ENCODE data around the gene C1QL3.
A peak's percentile ranks its signal among the peaks of the same experiment; 100 is the strongest.

The C1QL3 gene

GRCh38 chr10:16529853-16530252, 8.2 kb upstream of the C1QL3 start:
- Histone ChIP-seq H3K36me3 (ENCODE audit: insufficient read depth, low read depth, low read length) (no peaks in the 10 kb centered on the region), H3K4me1 (ENCODE audit: insufficient read depth, low read length) (peaks cover 8% of the 10 kb centered on the region; the same call in 1 of the 2 replicates), H3K4me3 (ENCODE audit: low read length) (no peak overlapping the region), H3K9ac (ENCODE audit: low read depth, low read length) (no peak overlapping the region), H3K9me3 (ENCODE audit: insufficient read depth, low read depth, low read length) (no peaks in the 10 kb centered on the region), H3K27me3 (ENCODE audit: insufficient read depth, low read length) (peaks cover 21% of the 10 kb centered on the region; the same call in 1 of the 2 replicates), H3K27ac (ENCODE audit: low read length) (no peak overlapping the region)

- no peak overlapping the region for H3K27ac ChIP-seq (ENCODE audit: low read length)
- no peaks in the 10 kb centered on the region for H3K36me3 ChIP-seq (ENCODE audit: insufficient read depth, low read depth, low read length)
- H3K9me3 ChIP-seq (ENCODE audit: insufficient read depth, low read depth, low read length), result no peaks in the 10 kb centered on the region
- peak overlapping the region; percentile 5; the same call in 1 of the 2 replicates for H3K4me3 ChIP-seq (ENCODE audit: low read length)
- H3K4me1 ChIP-seq (ENCODE audit: insufficient read depth, low read length), result peaks cover 8% of the 10 kb centered on the region; the same call in 1 of the 2 replicates
- peaks cover 45% of the 10 kb centered on the region for H3K27me3 ChIP-seq (ENCODE audit: insufficient read depth, low read length)
- H3K9ac ChIP-seq (ENCODE audit: low read depth, low read length), result no peak overlapping the region
These were observed 5.8 kb upstream of the C1QL3 start for GRCh38 chr10:16527452-16527851.

GRCh38 chr10:16520900-16521299, 779 bp downstream of the C1QL3 start:
- H3K4me3 ChIP-seq (ENCODE audit: low read length), result peak overlapping the region; percentile 72; the same call in 1 of the 2 replicates
- no peak overlapping the region for H3K9ac ChIP-seq (ENCODE audit: low read depth, low read length)
- H3K9me3 ChIP-seq (ENCODE audit: insufficient read depth, low read depth, low read length), result no peaks in the 10 kb centered on the region
- H3K36me3 ChIP-seq (ENCODE audit: insufficient read depth, low read depth, low read length), result no peaks in the 10 kb centered on the region
- peaks cover 9% of the 10 kb centered on the region; the same call in 1 of the 2 replicates for H3K4me1 ChIP-seq (ENCODE audit: insufficient read depth, low read length)
- no peak overlapping the region for H3K27ac ChIP-seq (ENCODE audit: low read length)
- H3K27me3 ChIP-seq (ENCODE audit: insufficient read depth, low read length), result peaks cover 87% of the 10 kb centered on the region

- H3K9me3 ChIP-seq (ENCODE audit: insufficient read depth, low read depth, low read length), result no peaks in the 10 kb centered on the region
- no peak overlapping the region for H3K27ac ChIP-seq (ENCODE audit: low read length)
- H3K4me3 ChIP-seq (ENCODE audit: low read length), result peak overlapping the region; percentile 72
- H3K4me1 ChIP-seq (ENCODE audit: insufficient read depth, low read length), result peaks cover 9% of the 10 kb centered on the region; the same call in 1 of the 2 replicates
- H3K27me3 ChIP-seq (ENCODE audit: insufficient read depth, low read length), result peaks cover 80% of the 10 kb centered on the region
- H3K9ac ChIP-seq (ENCODE audit: low read depth, low read length), result peak overlapping the region; percentile 51; the same call in 1 of the 2 replicates
- no peaks in the 10 kb centered on the region for H3K36me3 ChIP-seq (ENCODE audit: insufficient read depth, low read depth, low read length)
These were observed 1.5 kb downstream of the C1QL3 start for GRCh38 chr10:16519908-16520861.

- H3K27me3 ChIP-seq (ENCODE audit: insufficient read depth, low read length), result peaks cover 72% of the 10 kb centered on the region
- peak overlapping the region; percentile 72 for H3K4me3 ChIP-seq (ENCODE audit: low read length)
- peak overlapping the region; percentile 51; the same call in 1 of the 2 replicates for H3K9ac ChIP-seq (ENCODE audit: low read depth, low read length)
- no peak overlapping the region for H3K27ac ChIP-seq (ENCODE audit: low read length)
- H3K36me3 ChIP-seq (ENCODE audit: insufficient read depth, low read depth, low read length), result no peaks in the 10 kb centered on the region
- H3K9me3 ChIP-seq (ENCODE audit: insufficient read depth, low read depth, low read length), result no peaks in the 10 kb centered on the region
- H3K4me1 ChIP-seq (ENCODE audit: insufficient read depth, low read length), result peaks cover 9% of the 10 kb centered on the region; the same call in 1 of the 2 replicates
These were observed 2.3 kb downstream of the C1QL3 start for GRCh38 chr10:16519250-16519907.

- Histone ChIP-seq H3K27ac (ENCODE audit: low read length) (no peak overlapping the region), H3K27me3 (ENCODE audit: insufficient read depth, low read length) (peaks cover 66% of the 10 kb centered on the region), H3K9ac (ENCODE audit: low read depth, low read length) (no peak overlapping the region), H3K9me3 (ENCODE audit: insufficient read depth, low read depth, low read length) (no peaks in the 10 kb centered on the region), H3K4me1 (ENCODE audit: insufficient read depth, low read length) (peaks cover 9% of the 10 kb centered on the region; the same call in 1 of the 2 replicates), H3K36me3 (ENCODE audit: insufficient read depth, low read depth, low read length) (no peaks in the 10 kb centered on the region), H3K4me3 (ENCODE audit: low read length) (no peak overlapping the region)
These were observed 2.9 kb downstream of the C1QL3 start for GRCh38 chr10:16518822-16519221.

GRCh38 chr10:16510843-16511242, 10.8 kb downstream of the C1QL3 start:
- Histone ChIP-seq H3K9ac (ENCODE audit: low read depth, low read length) (no peak overlapping the region), H3K27ac (ENCODE audit: low read length) (no peak overlapping the region), H3K36me3 (ENCODE audit: insufficient read depth, low read depth, low read length) (no peaks in the 10 kb centered on the region), H3K4me1 (ENCODE audit: insufficient read depth, low read length) (no peaks in the 10 kb centered on the region), H3K9me3 (ENCODE audit: insufficient read depth, low read depth, low read length) (no peaks in the 10 kb centered on the region), H3K27me3 (ENCODE audit: insufficient read depth, low read length) (no peaks in the 10 kb centered on the region), H3K4me3 (ENCODE audit: low read length) (no peak overlapping the region)

GRCh38 chr10:16509996-16510395, 11.7 kb downstream of the C1QL3 start:
- Histone ChIP-seq H3K36me3 (ENCODE audit: insufficient read depth, low read depth, low read length) (no peaks in the 10 kb centered on the region), H3K4me1 (ENCODE audit: insufficient read depth, low read length) (no peaks in the 10 kb centered on the region), H3K9ac (ENCODE audit: low read depth, low read length) (no peak overlapping the region), H3K9me3 (ENCODE audit: insufficient read depth, low read depth, low read length) (no peaks in the 10 kb centered on the region), H3K27ac (ENCODE audit: low read length) (no peak overlapping the region), H3K4me3 (ENCODE audit: low read length) (no peak overlapping the region), H3K27me3 (ENCODE audit: insufficient read depth, low read length) (no peaks in the 10 kb centered on the region)

- Histone ChIP-seq H3K4me3 (ENCODE audit: low read length) (no peak overlapping the region), H3K9ac (ENCODE audit: low read depth, low read length) (no peak overlapping the region), H3K9me3 (ENCODE audit: insufficient read depth, low read depth, low read length) (no peaks in the 10 kb centered on the region), H3K27me3 (ENCODE audit: insufficient read depth, low read length) (no peaks in the 10 kb centered on the region), H3K36me3 (ENCODE audit: insufficient read depth, low read depth, low read length) (no peaks in the 10 kb centered on the region), H3K27ac (ENCODE audit: low read length) (no peak overlapping the region), H3K4me1 (ENCODE audit: insufficient read depth, low read length) (no peaks in the 10 kb centered on the region)
These were observed 16.5 kb downstream of the C1QL3 start for GRCh38 chr10:16505161-16505560.

GRCh38 chr10:16497911-16498310, 23.8 kb downstream of the C1QL3 start:
- no peaks in the 10 kb centered on the region for H3K27me3 ChIP-seq (ENCODE audit: insufficient read depth, low read length)
- no peaks in the 10 kb centered on the region for H3K36me3 ChIP-seq (ENCODE audit: insufficient read depth, low read depth, low read length)
- H3K4me3 ChIP-seq (ENCODE audit: low read length), result no peak overlapping the region
- H3K27ac ChIP-seq (ENCODE audit: low read length), result no peak overlapping the region
- H3K9me3 ChIP-seq (ENCODE audit: insufficient read depth, low read depth, low read length), result no peaks in the 10 kb centered on the region
- H3K4me1 ChIP-seq (ENCODE audit: insufficient read depth, low read length), result no peaks in the 10 kb centered on the region
- no peak overlapping the region for H3K9ac ChIP-seq (ENCODE audit: low read depth, low read length)

- no peak overlapping the region for H3K27ac ChIP-seq (ENCODE audit: low read length)
- no peak overlapping the region for H3K4me3 ChIP-seq (ENCODE audit: low read length)
- no peaks in the 10 kb centered on the region for H3K27me3 ChIP-seq (ENCODE audit: insufficient read depth, low read length)
- H3K36me3 ChIP-seq (ENCODE audit: insufficient read depth, low read depth, low read length), result no peaks in the 10 kb centered on the region
- H3K9me3 ChIP-seq (ENCODE audit: insufficient read depth, low read depth, low read length), result no peaks in the 10 kb centered on the region
- H3K9ac ChIP-seq (ENCODE audit: low read depth, low read length), result no peak overlapping the region
- H3K4me1 ChIP-seq (ENCODE audit: insufficient read depth, low read length), result no peaks in the 10 kb centered on the region
These were observed 27.7 kb downstream of the C1QL3 start for GRCh38 chr10:16493884-16494536.

Data from iPS-20b (cell line).